WERI-Rb-1 (cell line): ENCODE measurements around the gene TMPRSS13.

Source experiments
- DNase-seq: peaks from one replicate; pipeline ENCODE4 v3.0.0-alpha.2; 2020
- H3K27ac ChIP-seq: fragments of 250-450 bp; sonication (Bioruptor Pico); 2 replicates; pipeline ENCODE4 v1.5.1; 2020; ENCODE audit warnings: mild to moderate bottlenecking, moderate library complexity
- H3K27me3 ChIP-seq: fragments of 250-450 bp; sonication (Bioruptor Pico); 2 replicates; pipeline ENCODE4 v1.5.1; 2021; ENCODE audit warnings: mild to moderate bottlenecking, low read depth, moderate library complexity; ENCODE audit not compliant: insufficient read depth, severe bottlenecking
- H3K36me3 ChIP-seq: fragments of 250-450 bp; sonication (Bioruptor Pico); 2 replicates; pipeline ENCODE4 v1.5.1; 2020; ENCODE audit warnings: mild to moderate bottlenecking, moderate library complexity
- H3K4me3 ChIP-seq: 2 replicates; pipeline ENCODE4 v1.5.1; 2011; ENCODE audit warnings: low read depth, mild to moderate bottlenecking, control low read depth, low read length
- H3K9me3 ChIP-seq: fragments of 250-450 bp; sonication (Bioruptor Pico); 2 replicates; pipeline ENCODE4 v1.5.1; 2021; ENCODE audit warnings: mild to moderate bottlenecking, moderate library complexity; ENCODE audit not compliant: severe bottlenecking
- CTCF ChIP-seq: IDR thresholded peaks from 2 replicates; pipeline ENCODE4 v1.5.1; 2011; ENCODE audit warnings: low read depth, mild to moderate bottlenecking, control low read depth, inconsistent platforms, low read length

TMPRSS13 gene

GRCh38 chr11:117855912-117856651 is 73.1 kb downstream of the TMPRSS13 start:
- H3K27ac ChIP-seq = no peak overlapping the region
- DNase-seq = no peak
- H3K9me3 ChIP-seq = peaks cover 9% of the 10 kb centered on the region
- no peak for TF ChIP-seq CTCF
- no peaks in the 10 kb centered on the region for H3K27me3 ChIP-seq
- H3K36me3 ChIP-seq = peaks cover 5% of the 10 kb centered on the region; the same call in 1 of the 2 replicates
- no peak overlapping the region for H3K4me3 ChIP-seq

GRCh38 chr11:117855186-117855845 is 73.9 kb downstream of the TMPRSS13 start:
- Histone ChIP-seq H3K4me3 (no peak overlapping the region), H3K9me3 (peaks cover 9% of the 10 kb centered on the region), H3K36me3 (peaks cover 5% of the 10 kb centered on the region; the same call in 1 of the 2 replicates), H3K27ac (no peak overlapping the region), H3K27me3 (no peaks in the 10 kb centered on the region)
- DNase-seq = no peak
- TF ChIP-seq CTCF = no peak

GRCh38 chr11:117852309-117852708 is 76.9 kb downstream of the TMPRSS13 start:
- Histone ChIP-seq H3K36me3 (peaks cover 5% of the 10 kb centered on the region; the same call in 1 of the 2 replicates), H3K27me3 (no peaks in the 10 kb centered on the region), H3K9me3 (peaks cover 9% of the 10 kb centered on the region), H3K27ac (no peak overlapping the region), H3K4me3 (no peak overlapping the region)
- TF ChIP-seq CTCF = no peak
- no peak for DNase-seq

- TF ChIP-seq CTCF = no peak
- no peaks in the 10 kb centered on the region for H3K27me3 ChIP-seq
- no peak overlapping the region for H3K4me3 ChIP-seq
- no peak for DNase-seq
- peaks cover 5% of the 10 kb centered on the region; the same call in 1 of the 2 replicates for H3K36me3 ChIP-seq
- no peak overlapping the region for H3K27ac ChIP-seq
- peaks cover 9% of the 10 kb centered on the region for H3K9me3 ChIP-seq
These were observed 77.3 kb downstream of the TMPRSS13 start for GRCh38 chr11:117851852-117852251.

- Histone ChIP-seq H3K27me3 (no peaks in the 10 kb centered on the region), H3K4me3 (no peak overlapping the region), H3K9me3 (peaks cover 9% of the 10 kb centered on the region), H3K36me3 (peaks cover 5% of the 10 kb centered on the region; the same call in 1 of the 2 replicates), H3K27ac (peak overlapping the region; percentile 44)
- TF ChIP-seq CTCF = no peak
- peak; percentile 52 for DNase-seq
These were observed 78.1 kb downstream of the TMPRSS13 start for GRCh38 chr11:117851106-117851505.
